HCT116 (cell line): ENCODE data around the gene ARFRP1. TPM values are rescaled to one million over a fixed set of nuclear protein-coding genes. Genes with fewer than 3 reads are reported as not detected.
"Not testable (repeated sequence)": the region's sequence is repeated elsewhere in the genome, so short reads cannot be mapped to it uniquely, and the experiment has no call there.

Source experiments
- ATAC-seq: fragments of 200-7000 bp; cut with Tn5 transposase; 2 replicates; pipeline ENCODE4 v1.9.1; 2020; ENCODE audit warnings: mild to moderate bottlenecking, moderate library complexity
- BruUV-seq: library from RNA; stranded (reverse); fragments of 400-500 nt; replicated peaks from 2 replicates; lab custom pipeline; 2021; lab: Mats Ljungman, UMichigan
- CTCF ChIA-PET: fragments of 300-600 bp; sonication (Branson Sonifier 250); formaldehyde crosslinking; loops from one replicate; lab custom pipeline; 2021; ENCODE audit warnings: antibody characterized with exemption; lab: Charles Lee
- POLR2A ChIA-PET: fragments of 300-600, 350-600 bp; sonication (Branson Sonifier 250); formaldehyde crosslinking; loops from one replicate; lab custom pipeline; 2021; ENCODE audit warnings: antibody characterized with exemption; lab: Charles Lee
- RAD21 ChIA-PET, 2 experiments: fragments of 300-600 bp; sonication (Branson Sonifier 250); formaldehyde crosslinking; loops; one replicate each; lab custom pipeline; 2023; ENCODE audit warnings: low total read pairs in 2 of 2; ENCODE audit not compliant: uncharacterized antibody in 2 of 2, unreplicated experiment in 2 of 2, low non-redundant PET in 1 of 2; lab: Charles Lee
- DNase-seq: peaks from one replicate; pipeline ENCODE4 v3.0.0-alpha.2; 2010; ENCODE audit warnings: low read depth, low spot score
- H2AFZ ChIP-seq: fragments of 200-600 bp; shearing (Covaris generic), sonication (generic); 2 replicates; pipeline ENCODE4 v1.6.1; 2017; ENCODE audit warnings: low read depth, mixed run types, mixed read lengths, antibody characterized with exemption, low read length; ENCODE audit not compliant: poor library complexity, severe bottlenecking
- H3K27ac ChIP-seq: 2 replicates; pipeline ENCODE4 v1.5.1; 2012; ENCODE audit warnings: low read depth, low read length
- H3K27me3 ChIP-seq: fragments of 200-600 bp; sonication (generic); 2 replicates; pipeline ENCODE4 v1.6.1; 2016; ENCODE audit warnings: mixed run types, low read length, mixed read lengths; ENCODE audit not compliant: insufficient read depth
- H3K36me3 ChIP-seq, 2 experiments: fragments of 200-500 bp in 1 of 2; fragments of 200-600 bp in 1 of 2; sonication (Bioruptor generic) in 1 of 2; sonication (generic) in 1 of 2; 2 replicates each; pipeline versions ENCODE4 v1.5.1 to v1.6.1; 2014 to 2016; ENCODE audit warnings: low read length in 2 of 2, inconsistent platforms in 1 of 2, mixed read lengths in 1 of 2, mixed run types in 1 of 2; ENCODE audit not compliant: insufficient read depth in 2 of 2, control insufficient read depth in 1 of 2
- H3K4me1 ChIP-seq, 2 experiments: fragments of 200-600 bp in 1 of 2; sonication (generic) in 1 of 2; 2 replicates each; pipeline versions ENCODE4 v1.5.1 to v1.6.1; 2012 to 2017; ENCODE audit warnings: low read length in 2 of 2, inconsistent platforms in 1 of 2, mild to moderate bottlenecking in 1 of 2, mixed read lengths in 1 of 2, mixed run types in 1 of 2, moderate library complexity in 1 of 2; ENCODE audit not compliant: insufficient read depth in 2 of 2, control insufficient read depth in 1 of 2
- H3K4me2 ChIP-seq: fragments of 200-600 bp; sonication (generic); 2 replicates; pipeline ENCODE4 v1.6.1; 2017; ENCODE audit warnings: mixed run types, low read length, mixed read lengths
- H3K4me3 ChIP-seq, 2 experiments: fragments of 200-600 bp in 1 of 2; sonication (generic) in 1 of 2; replicated peaks in 1 of 2; 2 replicates each; pipeline ENCODE4 v1.5.1; 2011 to 2016; ENCODE audit warnings: low read length in 2 of 2, control low read depth in 1 of 2, low read depth in 1 of 2, mild to moderate bottlenecking in 1 of 2, mixed read lengths in 1 of 2, mixed run types in 1 of 2
- H3K79me2 ChIP-seq: fragments of 200-600 bp; sonication (generic); 2 replicates; pipeline ENCODE4 v1.6.1; 2017; ENCODE audit warnings: mild to moderate bottlenecking, mixed run types, low read length, moderate library complexity, mixed read lengths; ENCODE audit not compliant: insufficient read depth
- H3K9ac ChIP-seq: fragments of 200-600 bp; sonication (generic); 2 replicates; pipeline ENCODE4 v1.6.1; 2016; ENCODE audit warnings: low read length, mixed read lengths
- H3K9me2 ChIP-seq: fragments of 200-600 bp; sonication (generic), shearing (Covaris generic); 2 replicates; pipeline ENCODE4 v1.6.1; 2017; ENCODE audit warnings: mixed run types, mild to moderate bottlenecking, moderate library complexity; ENCODE audit not compliant: insufficient read depth
- H3K9me3 ChIP-seq, 2 experiments: fragments of 200-500 bp in 1 of 2; fragments of 200-600 bp in 1 of 2; sonication (Bioruptor generic) in 1 of 2; sonication (generic) in 1 of 2; 2 replicates each; pipeline ENCODE4 v1.6.1; 2014 to 2017; ENCODE audit warnings: low read length in 2 of 2, mixed read lengths in 2 of 2, inconsistent platforms in 1 of 2, low read depth in 1 of 2, mild to moderate bottlenecking in 1 of 2, mixed run types in 1 of 2, moderate library complexity in 1 of 2; ENCODE audit not compliant: control insufficient read depth in 1 of 2, insufficient read depth in 1 of 2
- H4K20me1 ChIP-seq: fragments of 200-600 bp; sonication (generic), shearing (Covaris generic); 2 replicates; pipeline ENCODE4 v1.6.1; 2017; ENCODE audit warnings: mixed run types, mild to moderate bottlenecking, moderate library complexity; ENCODE audit not compliant: insufficient read depth
- CBX3 ChIP-seq: IDR thresholded peaks from 2 replicates; pipeline ENCODE4 v1.6.1; 2012; ENCODE audit warnings: low read depth
- CEBPB ChIP-seq: IDR thresholded peaks from 2 replicates; pipeline ENCODE4 v1.6.1; 2012; ENCODE audit warnings: low read depth
- ELF1 ChIP-seq: IDR thresholded peaks from 2 replicates; pipeline ENCODE4 v1.6.1; 2012; ENCODE audit warnings: low read depth, borderline replicate concordance
- EZH2phosphoT487 ChIP-seq: fragments of 200-600 bp; IDR thresholded peaks from 2 replicates; pipeline ENCODE4 v1.6.1; 2018; ENCODE audit warnings: antibody characterized with exemption, borderline replicate concordance
- FOSL1 ChIP-seq: IDR thresholded peaks from 2 replicates; pipeline ENCODE4 v1.6.1; 2012; ENCODE audit warnings: low read depth
- POLR2AphosphoS5 ChIP-seq: IDR thresholded peaks from 2 replicates; pipeline ENCODE4 v1.6.1; 2011; ENCODE audit warnings: mild to moderate bottlenecking, low read depth, low read length, moderate library complexity
- SIN3A ChIP-seq: IDR thresholded peaks from 2 replicates; pipeline ENCODE4 v1.6.1; 2012; ENCODE audit warnings: low read depth
- SP1 ChIP-seq: IDR thresholded peaks from 2 replicates; pipeline ENCODE4 v1.6.1; 2012; ENCODE audit warnings: low read depth
- TCF7L2 ChIP-seq: IDR thresholded peaks from 2 replicates; pipeline ENCODE4 v1.7.0; 2011; ENCODE audit warnings: borderline replicate concordance, inconsistent platforms; ENCODE audit not compliant: insufficient read depth, insufficient read length; ENCODE audit errors: extremely low read depth
- ZFX ChIP-seq: fragments of 450-650 bp; IDR thresholded peaks from 2 replicates; pipeline ENCODE4 v1.6.1; 2017
- ZNF274 ChIP-seq: fragments of 200-500 bp; sonication (Bioruptor generic); IDR thresholded peaks from 2 replicates; pipeline ENCODE4 v1.6.1; 2014; ENCODE audit warnings: mild to moderate bottlenecking, low read depth, low read length, inconsistent platforms
- intact Hi-C: fragments of 100-400 bp; cut with micrococcal nuclease; formaldehyde crosslinking; loops from 2 replicates; pipeline ENCODE4 v1.10.0; 2022
- total RNA-seq: library from RNA; stranded (reverse); gene quantifications from one replicate; pipeline ENCODE4 v1.2.1, GENCODE V29; 2021; ENCODE audit not compliant: unreplicated experiment
- TF ChIP-seq, protein P1 (sequence below): IDR thresholded peaks from 2 replicates; pipeline ENCODE4 v1.6.1; 2012
- TF ChIP-seq, protein P2 (sequence below), 3 experiments: fragments of 200-600 bp in 1 of 3; sonication (generic) in 1 of 3; IDR thresholded peaks in 2 of 3; conservative IDR thresholded peaks in 1 of 3; 2 replicates each; pipeline ENCODE4 v1.5.1; 2012 to 2017; ENCODE audit warnings: low read depth in 2 of 3, low read length in 2 of 3, antibody characterized with exemption in 1 of 3, borderline replicate concordance in 1 of 3, control low read depth in 1 of 3, mild to moderate bottlenecking in 1 of 3, mixed read lengths in 1 of 3, mixed run types in 1 of 3, moderate library complexity in 1 of 3; ENCODE audit not compliant: insufficient read depth in 1 of 3
- TF ChIP-seq, protein P3 (sequence below): IDR thresholded peaks from 2 replicates; pipeline ENCODE4 v1.6.1; 2011; ENCODE audit warnings: mild to moderate bottlenecking, low read length, moderate library complexity; ENCODE audit not compliant: insufficient replicate concordance; ENCODE audit errors: extremely low read depth

The ARFRP1 gene
- total RNA-seq, 1 experiment from 2014 or later = 53.7 TPM

- no peaks in the 10 kb centered on the region for H4K20me1 ChIP-seq
- H3K4me3 ChIP-seq = peak overlapping the region; percentile 65 to 75
- no TSS peak for BruUV-seq
- no peaks in the 10 kb centered on the region for H3K27me3 ChIP-seq
- peak overlapping the region; percentile 99 for H3K27ac ChIP-seq
- H3K9me3 ChIP-seq = no peaks in the 10 kb centered on the region
- ATAC-seq (peak; percentile 15), DNase-seq (no peak)
- POLR2A ChIA-PET = interaction anchor here (0.7 to 1.8 kb wide), 2 partner anchors 10 to 20 kb away, joined by 3 to 6 read pairs; no protein-coding TSS in a partner anchor
- H2AFZ ChIP-seq = no peak overlapping the region
- RAD21 ChIA-PET = interaction anchor here in 1 of 2 experiments (1.3 kb wide), 1 partner anchor 114 kb away, joined by 4 read pairs; no protein-coding TSS in a partner anchor
- peaks cover 44% of the 10 kb centered on the region for H3K79me2 ChIP-seq
- CTCF ChIA-PET = no interaction called here
- 0 out of 4 replicates have a peak, but pooled peaks cover 0 to 3% of the 10 kb centered on the region in 2 experiments for H3K36me3 ChIP-seq
- peak overlapping the region; percentile 65 for H3K9ac ChIP-seq
- H3K9me2 ChIP-seq = no peaks in the 10 kb centered on the region
- intact Hi-C loops = loop anchor here (2.0 kb wide), 1 partner anchor 45 kb away; the partner anchor contains the start of gene TNFRSF6B
- no peak for TF ChIP-seq FOSL1
- TF ChIP-seq SP1 = no peak
- no peak for TF ChIP-seq POLR2AphosphoS5
- TF ChIP-seq ZNF274 = no peak
- TF ChIP-seq TCF7L2 = no peak
- TF ChIP-seq EZH2phosphoT487 = no peak
- no peak for TF ChIP-seq CBX3
- TF ChIP-seq ZFX = no peak
- TF ChIP-seq, protein P1, sequence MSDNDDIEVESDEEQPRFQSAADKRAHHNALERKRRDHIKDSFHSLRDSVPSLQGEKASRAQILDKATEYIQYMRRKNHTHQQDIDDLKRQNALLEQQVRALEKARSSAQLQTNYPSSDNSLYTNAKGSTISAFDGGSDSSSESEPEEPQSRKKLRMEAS = no peak
- no peak for TF ChIP-seq CEBPB
- TF ChIP-seq, protein P2, sequence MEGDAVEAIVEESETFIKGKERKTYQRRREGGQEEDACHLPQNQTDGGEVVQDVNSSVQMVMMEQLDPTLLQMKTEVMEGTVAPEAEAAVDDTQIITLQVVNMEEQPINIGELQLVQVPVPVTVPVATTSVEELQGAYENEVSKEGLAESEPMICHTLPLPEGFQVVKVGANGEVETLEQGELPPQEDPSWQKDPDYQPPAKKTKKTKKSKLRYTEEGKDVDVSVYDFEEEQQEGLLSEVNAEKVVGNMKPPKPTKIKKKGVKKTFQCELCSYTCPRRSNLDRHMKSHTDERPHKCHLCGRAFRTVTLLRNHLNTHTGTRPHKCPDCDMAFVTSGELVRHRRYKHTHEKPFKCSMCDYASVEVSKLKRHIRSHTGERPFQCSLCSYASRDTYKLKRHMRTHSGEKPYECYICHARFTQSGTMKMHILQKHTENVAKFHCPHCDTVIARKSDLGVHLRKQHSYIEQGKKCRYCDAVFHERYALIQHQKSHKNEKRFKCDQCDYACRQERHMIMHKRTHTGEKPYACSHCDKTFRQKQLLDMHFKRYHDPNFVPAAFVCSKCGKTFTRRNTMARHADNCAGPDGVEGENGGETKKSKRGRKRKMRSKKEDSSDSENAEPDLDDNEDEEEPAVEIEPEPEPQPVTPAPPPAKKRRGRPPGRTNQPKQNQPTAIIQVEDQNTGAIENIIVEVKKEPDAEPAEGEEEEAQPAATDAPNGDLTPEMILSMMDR (IDR thresholded peaks at IDR 0.05 in 2 of 3, conservative IDR thresholded peaks at IDR 0.05 in 1 of 3; ENCODE audit: borderline replicate concordance in 1 of 3, insufficient read depth in 1 of 3, low read depth in 2 of 3, low read length in 2 of 3) = no peak
- TF ChIP-seq, protein P3, sequence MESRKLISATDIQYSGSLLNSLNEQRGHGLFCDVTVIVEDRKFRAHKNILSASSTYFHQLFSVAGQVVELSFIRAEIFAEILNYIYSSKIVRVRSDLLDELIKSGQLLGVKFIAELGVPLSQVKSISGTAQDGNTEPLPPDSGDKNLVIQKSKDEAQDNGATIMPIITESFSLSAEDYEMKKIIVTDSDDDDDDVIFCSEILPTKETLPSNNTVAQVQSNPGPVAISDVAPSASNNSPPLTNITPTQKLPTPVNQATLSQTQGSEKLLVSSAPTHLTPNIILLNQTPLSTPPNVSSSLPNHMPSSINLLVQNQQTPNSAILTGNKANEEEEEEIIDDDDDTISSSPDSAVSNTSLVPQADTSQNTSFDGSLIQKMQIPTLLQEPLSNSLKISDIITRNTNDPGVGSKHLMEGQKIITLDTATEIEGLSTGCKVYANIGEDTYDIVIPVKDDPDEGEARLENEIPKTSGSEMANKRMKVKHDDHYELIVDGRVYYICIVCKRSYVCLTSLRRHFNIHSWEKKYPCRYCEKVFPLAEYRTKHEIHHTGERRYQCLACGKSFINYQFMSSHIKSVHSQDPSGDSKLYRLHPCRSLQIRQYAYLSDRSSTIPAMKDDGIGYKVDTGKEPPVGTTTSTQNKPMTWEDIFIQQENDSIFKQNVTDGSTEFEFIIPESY = no peak
- no peak for TF ChIP-seq SIN3A
- no peak for TF ChIP-seq ELF1
- peaks cover 15 to 34% of the 10 kb centered on the region in 2 experiments for H3K4me1 ChIP-seq
- H3K4me2 ChIP-seq = peak overlapping the region; percentile 89
These were observed 55.9 kb downstream of the ARFRP1 start for GRCh38 chr20:63651942-63652191.

DNA sequence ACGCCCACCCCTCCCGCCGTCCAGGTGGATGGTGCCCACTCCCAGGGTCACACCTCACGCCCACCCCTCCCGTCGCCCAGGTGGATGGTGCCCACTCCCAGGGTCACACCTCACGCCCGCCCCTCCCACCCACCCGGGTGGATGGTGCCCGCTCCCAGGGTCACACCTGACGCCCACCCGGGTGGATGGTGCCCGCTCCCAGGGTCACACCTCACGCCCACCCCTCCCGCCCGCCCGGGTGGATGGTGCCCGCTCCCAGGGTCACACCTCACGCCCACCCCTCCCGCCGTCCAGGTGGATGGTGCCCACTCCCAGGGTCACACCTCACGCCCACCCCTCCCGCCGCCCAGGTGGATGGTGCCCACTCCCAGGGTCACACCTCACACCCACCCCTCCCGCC lies 57.3 kb downstream of the ARFRP1 start:
- H3K9me3 ChIP-seq, CTCF ChIA-PET, H2AFZ ChIP-seq, ATAC-seq, H4K20me1 ChIP-seq, H3K9me2 ChIP-seq, H3K36me3 ChIP-seq, H3K27me3 ChIP-seq, POLR2A ChIA-PET, DNase-seq, H3K4me3 ChIP-seq, H3K9ac ChIP-seq, RAD21 ChIA-PET, H3K27ac ChIP-seq, BruUV-seq, H3K4me2 ChIP-seq, intact Hi-C loops: not testable (repeated sequence)
- Histone ChIP-seq H3K4me1 (peaks cover 15 to 28% of the 10 kb centered on the region in 2 experiments), H3K79me2 (peaks cover 44% of the 10 kb centered on the region)
